Measurements from ENCODE around the gene YRDC. TPM values are rescaled to one million over a fixed set of nuclear protein-coding genes. Genes with fewer than 3 reads are reported as not detected.

YRDC gene
- total and polyA plus RNA-seq, 7 donors, result 3.4 to 36.0 (median 11.3) TPM

- no peak for DNase-seq
- intact Hi-C loops (cut with DNase I), result no loop called here
- peaks cover 16% of the 10 kb centered on the region for H3K4me1 ChIP-seq
- no peak for TF ChIP-seq CTCF (IDR thresholded peaks at IDR 0.05)
- H3K27ac ChIP-seq, result no peak overlapping the region
- H3K36me3 ChIP-seq (ENCODE audit: insufficient read depth in 1 of 2, low read depth in 1 of 2), result peaks cover 0 to 44% of the 10 kb centered on the region in 2 donors
- ATAC-seq, result no peak
- WGBS, 3 donors, result 92 to 94% (median 93%) methylated on average over 3 of the region's 3 CpGs
- no peaks in the 10 kb centered on the region for H3K27me3 ChIP-seq (ENCODE audit: insufficient read depth in 3 of 3, low read length in 2 of 3)
- H3K4me3 ChIP-seq, result no peak overlapping the region
- no peaks in the 10 kb centered on the region for H3K9me3 ChIP-seq
Measured at GRCh38 chr1:37797750-37798345, 10.2 kb downstream of the YRDC start.

- Histone ChIP-seq H3K36me3 (ENCODE audit: insufficient read depth in 1 of 2, low read depth in 1 of 2) (peaks cover 0 to 22% of the 10 kb centered on the region in 2 donors), H3K9me3 (no peaks in the 10 kb centered on the region), H3K4me1 (peaks cover 16% of the 10 kb centered on the region), H3K27ac (no peak overlapping the region), H3K4me3 (peak overlapping the region; percentile 65), H3K27me3 (ENCODE audit: insufficient read depth in 3 of 3, low read length in 2 of 3) (no peaks in the 10 kb centered on the region)
- intact Hi-C loops (cut with DNase I), result no loop called here
- DNase-seq (peak; percentile 53 to 74), ATAC-seq (peak; percentile 53 to 82 (median 70))
- 24 to 30% (median 26%) methylated on average over 22 of the region's 22 CpGs for WGBS, 3 donors
- no peak for TF ChIP-seq CTCF (IDR thresholded peaks at IDR 0.05)
Measured at GRCh38 chr1:37795340-37796125, 12.5 kb downstream of the YRDC start.

GRCh38 chr1:37794372-37795339 is 13.4 kb downstream of the YRDC start:
- DNase-seq, result no peak
- Histone ChIP-seq H3K36me3 (ENCODE audit: insufficient read depth in 1 of 2, low read depth in 1 of 2) (peaks cover 0 to 15% of the 10 kb centered on the region in 2 donors), H3K4me3 (peak overlapping the region; percentile 65), H3K9me3 (no peaks in the 10 kb centered on the region), H3K27me3 (ENCODE audit: insufficient read depth in 3 of 3, low read length in 2 of 3) (no peaks in the 10 kb centered on the region), H3K4me1 (peaks cover 16% of the 10 kb centered on the region), H3K27ac (no peak overlapping the region)
- intact Hi-C loops (cut with DNase I), result no loop called here
- TF ChIP-seq CTCF (IDR thresholded peaks at IDR 0.05), result no peak
- 12 to 18% (median 15%) methylated on average over 31 to 59 of the region's 59 CpGs for WGBS, 3 donors
- ATAC-seq, result no peak

GRCh38 chr1:37793773-37794371 is 14.1 kb downstream of the YRDC start, which contains the start of gene MANEAL:
MANEAL (plus strand) TSS chr1:37793847; CDS start chr1:37794183, 336 bp downstream.
- Histone ChIP-seq H3K4me3 (peak within 1 kb of the TSS; percentile 65), H3K9me3 (no peaks in the 10 kb centered on the region), H3K4me1 (peaks cover 16% of the 10 kb centered on the region), H3K27me3 (ENCODE audit: insufficient read depth in 3 of 3, low read length in 2 of 3) (no peaks in the 10 kb centered on the region), H3K27ac (no peak within 1 kb of the TSS), H3K36me3 (ENCODE audit: insufficient read depth in 1 of 2, low read depth in 1 of 2) (peaks cover 0 to 8% of the 10 kb centered on the region in 2 donors)
- ATAC-seq (peak; percentile 72 to 86 (median 78)), DNase-seq (peak; percentile 50 to 76)
- no peak for TF ChIP-seq CTCF (IDR thresholded peaks at IDR 0.05)
- intact Hi-C loops (cut with DNase I), result no loop called here
- WGBS, 3 donors, result 0 to 1% (median 1%) methylated on average over 34 to 81 of the region's 82 CpGs

All from psoas muscle (tissue), 8 donors.